ENCODE data around the gene IAH1. TPM values are rescaled to one million over a fixed set of nuclear protein-coding genes. Genes with fewer than 3 reads are reported as not detected.

IAH1 gene
- total and polyA plus RNA-seq, 2 donors (not counting 3 experiments of a cell fraction or from before 2014, with no cell fraction given): 43.4 to 44.0 TPM

- dilution Hi-C loops (cut with MboI; ENCODE audit: extremely low pct_ligation_motif_present, low sequenced_read_pairs): no loop called here
- no TSS peak for BruUV-seq (replicated peaks)
- Histone ChIP-seq H3K27me3 (ENCODE audit: control insufficient read depth in 2 of 2, insufficient read depth in 2 of 2, low read length in 2 of 2) (no peaks in the 10 kb centered on the region), H3K79me2 (ENCODE audit: control insufficient read depth, insufficient read depth, low read length) (no peaks in the 10 kb centered on the region), H3K4me1 (ENCODE audit: control insufficient read depth, extremely low read depth, insufficient read depth, low read length) (no peaks in the 10 kb centered on the region), H4K20me1 (replicated peaks; ENCODE audit: control insufficient read depth, extremely low read depth, insufficient read depth, low read length) (no peaks in the 10 kb centered on the region), H3K9ac (replicated peaks; ENCODE audit: extremely low read depth, insufficient read depth, low read length) (no peak overlapping the region), H3K4me2 (ENCODE audit: insufficient read depth, low read length) (no peak overlapping the region), H3K36me3 (ENCODE audit: control insufficient read depth in 2 of 2, extremely low read depth in 1 of 2, insufficient read depth in 2 of 2, low read length in 2 of 2) (peaks cover 0 to 3% of the 10 kb centered on the region in 2 experiments), H3K27ac (ENCODE audit: insufficient read depth, low read depth, low read length) (no peak overlapping the region), H3K9me1 (replicated peaks; ENCODE audit: control insufficient read depth, extremely low read depth, insufficient read depth, low read length) (no peaks in the 10 kb centered on the region), H2AFZ (ENCODE audit: low read depth, low read length) (no peak overlapping the region), H3K4me3 (replicated peaks in 1 of 3; ENCODE audit: insufficient read depth in 1 of 3, low read depth in 1 of 3, low read length in 3 of 3) (no peak overlapping the region), H3K9me3 (replicated peaks; ENCODE audit: control insufficient read depth, insufficient read depth, low read length) (no peaks in the 10 kb centered on the region)
- POLR2A ChIA-PET: no interaction called here
- no peak for TF ChIP-seq MAX (IDR thresholded peaks at IDR 0.05; ENCODE audit: insufficient read depth, insufficient read length)
- no peak for TF ChIP-seq JUN (IDR thresholded peaks at IDR 0.05; ENCODE audit: borderline replicate concordance, insufficient read depth, insufficient read length, low read depth)
- no peak for TF ChIP-seq GATA2 (IDR thresholded peaks at IDR 0.05; ENCODE audit: insufficient read depth, insufficient read length, low read depth, low read length)
- no peak for TF ChIP-seq POLR2A (IDR thresholded peaks at IDR 0.05; ENCODE audit: low read depth, low read length)
- TF ChIP-seq EZH2 (IDR thresholded peaks at IDR 0.05; ENCODE audit: borderline replicate concordance, low read depth, low read length, severe bottlenecking): no peak
- TF ChIP-seq CTCF (IDR thresholded peaks at IDR 0.05; ENCODE audit: extremely low read depth in 1 of 2, insufficient read depth in 1 of 2, low read depth in 1 of 2, low read length in 2 of 2): no peak
- no peak for TF ChIP-seq MYC (IDR thresholded peaks at IDR 0.05; ENCODE audit: low read depth, low read length)
- TF ChIP-seq POLR2AphosphoS5 (IDR thresholded peaks at IDR 0.05; ENCODE audit: insufficient read depth, low read depth, low read length): no peak
- TF ChIP-seq FOS (IDR thresholded peaks at IDR 0.05; ENCODE audit: borderline replicate concordance, insufficient read depth, low read length): no peak
- CTCF ChIA-PET: no interaction called here
- no peak for FAIRE-seq
- intact Hi-C loops (cut with micrococcal nuclease): no loop called here
- no peak for DNase-seq (ENCODE audit: low read depth, low spot score)
These were observed 8.1 kb upstream of the IAH1 start for GRCh38 chr2:9466147-9466683.

All from endothelial cell of umbilical vein (primary cell).